Measurements from ENCODE around the gene TRIM33. TPM values are rescaled to one million over a fixed set of nuclear protein-coding genes. Genes with fewer than 3 reads are reported as not detected.

TRIM33 gene
- total and polyA plus RNA-seq, 2 of the 8 experiments (the other 6 are each of a cell fraction or from before 2014, with no cell fraction given): 17.1 to 52.3 TPM

GRCh38 chr1:114549137-114549536 is 38.1 kb upstream of the TRIM33 start:
- no peaks in the 10 kb centered on the region for H3K27me3 ChIP-seq (replicated peaks in 1 of 4; ENCODE audit: control insufficient read depth in 3 of 4, extremely low read depth in 1 of 4, insufficient read depth in 3 of 4, low read length in 3 of 4)
- H4K20me1 ChIP-seq (replicated peaks in 1 of 2; ENCODE audit: control insufficient read depth in 1 of 2, insufficient read depth in 2 of 2, low read length in 2 of 2): no peaks in the 10 kb centered on the region
- no peak overlapping the region for H3K4me3 ChIP-seq (ENCODE audit: extremely low read depth in 1 of 4, insufficient read depth in 2 of 4, low read depth in 3 of 4, low read length in 4 of 4)
- DNase-seq (ENCODE audit: low read depth in 1 of 2, low spot score in 2 of 2) (no peak), FAIRE-seq (no peak)
- no peak overlapping the region for H3K14ac ChIP-seq (ENCODE audit: insufficient read length)
- WGBS, 2 experiments (ENCODE audit: extremely low coverage in 1 of 2, insufficient coverage in 1 of 2, insufficient read length in 1 of 2, insufficient replicate concordance in 2 of 2, low coverage in 1 of 2, low lambda C conversion rate in 2 of 2, missing lambda C conversion rate in 1 of 2): 85% methylated on average over 4 of the region's 4 CpGs; no CpG with 5 or more reads in 1 of the 2 experiments
- H2BK5ac ChIP-seq (ENCODE audit: low read depth, low read length): no peak overlapping the region
- H2BK20ac ChIP-seq (ENCODE audit: low read length): no peak overlapping the region
- no peaks in the 10 kb centered on the region for H3K23me2 ChIP-seq (ENCODE audit: low read depth, low read length)
- H3K9ac ChIP-seq (replicated peaks in 1 of 4; ENCODE audit: extremely low read depth in 1 of 4, low read depth in 3 of 4, low read length in 3 of 4): no peak overlapping the region
- H3K27ac ChIP-seq (ENCODE audit: low read depth, low read length): no peak overlapping the region
- ChIA-PET CTCF (ENCODE audit: partially characterized antibody) (interaction anchor here (0.6 to 1.7 kb wide), 2 partner anchors 8 to 202 kb away, joined by 4 to 5 read pairs; no protein-coding TSS in a partner anchor), POLR2A (ENCODE audit: partially characterized antibody) (no interaction called here)
- H3K9me3 ChIP-seq (ENCODE audit: insufficient read depth in 2 of 2, low read depth in 1 of 2, low read length in 1 of 2): no peaks in the 10 kb centered on the region
- no peaks in the 10 kb centered on the region for H3K79me2 ChIP-seq (ENCODE audit: control insufficient read depth in 1 of 2, insufficient read depth in 2 of 2, low read length in 2 of 2)
- no peak overlapping the region for H3K18ac ChIP-seq (ENCODE audit: extremely low read depth, low read length)
- no peaks in the 10 kb centered on the region for H3K4me1 ChIP-seq (replicated peaks in 1 of 4; ENCODE audit: control insufficient read depth in 3 of 4, insufficient read depth in 4 of 4, low read length in 3 of 4)
- H2AK5ac ChIP-seq (ENCODE audit: low read depth, low read length): no peak overlapping the region
- H4K5ac ChIP-seq (ENCODE audit: insufficient read length, low read depth, low read length): no peak overlapping the region
- H4K91ac ChIP-seq (replicated peaks; ENCODE audit: insufficient read length, low read length): no peak overlapping the region
- no peak overlapping the region for H4K8ac ChIP-seq (ENCODE audit: extremely low read depth, insufficient read depth, low read length)
- no peaks in the 10 kb centered on the region for H3K36me3 ChIP-seq (ENCODE audit: control insufficient read depth in 2 of 4, insufficient read depth in 4 of 4, low read length in 3 of 4)
- no peak overlapping the region for H3K4ac ChIP-seq (replicated peaks; ENCODE audit: insufficient read length, low read depth, low read length)
- H2AFZ ChIP-seq (ENCODE audit: low read length): no peak overlapping the region
- H3K79me1 ChIP-seq (ENCODE audit: low read depth, low read length): no peaks in the 10 kb centered on the region
- H3K23ac ChIP-seq (ENCODE audit: insufficient read length): no peak overlapping the region
- H2BK120ac ChIP-seq (replicated peaks; ENCODE audit: low read depth, low read length): no peak overlapping the region
- no peak overlapping the region for H3K4me2 ChIP-seq (ENCODE audit: insufficient read depth in 1 of 2, low read depth in 2 of 2, low read length in 2 of 2)
- no peak overlapping the region for H2BK15ac ChIP-seq (ENCODE audit: low read length)
- no peak overlapping the region for H2BK12ac ChIP-seq (ENCODE audit: low read depth, low read length)
- H3K56ac ChIP-seq (replicated peaks; ENCODE audit: insufficient read length, low read depth, low read length): no peak overlapping the region
